ENCODE results near the gene FILIP1L.

The FILIP1L gene

GRCh38 chr3:99974989-99975388, 139.3 kb downstream of the FILIP1L start:
- no peak for DNase-seq (ENCODE audit: low spot score)

- no peak for DNase-seq (ENCODE audit: low spot score)
Observed at GRCh38 chr3:99972380-99973104, 141.8 kb downstream of the FILIP1L start.

- DNase-seq (ENCODE audit: low spot score), result no peak
Observed at GRCh38 chr3:99971761-99972160, 142.5 kb downstream of the FILIP1L start.

- DNase-seq (ENCODE audit: low spot score), result no peak
Observed at GRCh38 chr3:99970198-99970597, 144.1 kb downstream of the FILIP1L start.

- no peak for DNase-seq (ENCODE audit: low spot score)
Observed at GRCh38 chr3:99969136-99969535, 145.2 kb downstream of the FILIP1L start.

GRCh38 chr3:99967796-99968195, 146.5 kb downstream of the FILIP1L start:
- DNase-seq (ENCODE audit: low spot score), result no peak

GRCh38 chr3:99966662-99967416, 147.5 kb downstream of the FILIP1L start:
- no peak for DNase-seq (ENCODE audit: low spot score)

GRCh38 chr3:99965681-99966408, 148.5 kb downstream of the FILIP1L start:
- DNase-seq (ENCODE audit: low spot score), result no peak

- DNase-seq (ENCODE audit: low spot score), result no peak
Observed at GRCh38 chr3:99965077-99965476, 149.2 kb downstream of the FILIP1L start.

- no peak for DNase-seq (ENCODE audit: low spot score)
Observed at GRCh38 chr3:99962703-99963102, 151.6 kb downstream of the FILIP1L start.

- DNase-seq (ENCODE audit: low spot score), result no peak
Observed at GRCh38 chr3:99961756-99962515, 152.4 kb downstream of the FILIP1L start.

GRCh38 chr3:99960941-99961340, 153.4 kb downstream of the FILIP1L start:
- DNase-seq (ENCODE audit: low spot score), result no peak

- no peak for DNase-seq (ENCODE audit: low spot score)
Observed at GRCh38 chr3:99960123-99960878, 154.0 kb downstream of the FILIP1L start.

- DNase-seq (ENCODE audit: low spot score), result no peak
Observed at GRCh38 chr3:99958222-99958912, 155.9 kb downstream of the FILIP1L start.

GRCh38 chr3:99957151-99957796, 157.0 kb downstream of the FILIP1L start:
- no peak for DNase-seq (ENCODE audit: low spot score)

- no peak for DNase-seq (ENCODE audit: low spot score)
Observed at GRCh38 chr3:99955773-99956562, 158.3 kb downstream of the FILIP1L start.

- no peak for DNase-seq (ENCODE audit: low spot score)
Observed at GRCh38 chr3:99954914-99955644, 159.2 kb downstream of the FILIP1L start.

- no peak for DNase-seq (ENCODE audit: low spot score)
Observed at GRCh38 chr3:99953596-99953995, 160.7 kb downstream of the FILIP1L start.

GRCh38 chr3:99952306-99952705, 162.0 kb downstream of the FILIP1L start:
- no peak for DNase-seq (ENCODE audit: low spot score)

All from iPS-NIHi11 (cell line).